HCT116 (cell line): Measurements from ENCODE around the gene RNF166. TPM values are rescaled to one million over a fixed set of nuclear protein-coding genes. Genes with fewer than 3 reads are reported as not detected.

Source experiments
- ATAC-seq: fragments of 200-7000 bp; cut with Tn5 transposase; 2 replicates; pipeline ENCODE4 v1.9.1; 2020; ENCODE audit warnings: mild to moderate bottlenecking, moderate library complexity
- BruUV-seq: library from RNA; stranded (reverse); fragments of 400-500 nt; replicated peaks from 2 replicates; lab custom pipeline; 2021; lab: Mats Ljungman, UMichigan
- CTCF ChIA-PET: fragments of 300-600 bp; sonication (Branson Sonifier 250); formaldehyde crosslinking; loops from one replicate; lab custom pipeline; 2021; ENCODE audit warnings: antibody characterized with exemption; lab: Charles Lee
- POLR2A ChIA-PET: fragments of 300-600, 350-600 bp; sonication (Branson Sonifier 250); formaldehyde crosslinking; loops from one replicate; lab custom pipeline; 2021; ENCODE audit warnings: antibody characterized with exemption; lab: Charles Lee
- RAD21 ChIA-PET, 2 experiments: fragments of 300-600 bp; sonication (Branson Sonifier 250); formaldehyde crosslinking; loops; one replicate each; lab custom pipeline; 2023; ENCODE audit warnings: low total read pairs in 2 of 2; ENCODE audit not compliant: uncharacterized antibody in 2 of 2, unreplicated experiment in 2 of 2, low non-redundant PET in 1 of 2; lab: Charles Lee
- DNase-seq: peaks from one replicate; pipeline ENCODE4 v3.0.0-alpha.2; 2010; ENCODE audit warnings: low read depth, low spot score
- H2AFZ ChIP-seq: fragments of 200-600 bp; shearing (Covaris generic), sonication (generic); 2 replicates; pipeline ENCODE4 v1.6.1; 2017; ENCODE audit warnings: low read depth, mixed run types, mixed read lengths, antibody characterized with exemption, low read length; ENCODE audit not compliant: poor library complexity, severe bottlenecking
- H3K27ac ChIP-seq: 2 replicates; pipeline ENCODE4 v1.5.1; 2012; ENCODE audit warnings: low read depth, low read length
- H3K27me3 ChIP-seq: fragments of 200-600 bp; sonication (generic); 2 replicates; pipeline ENCODE4 v1.6.1; 2016; ENCODE audit warnings: mixed run types, low read length, mixed read lengths; ENCODE audit not compliant: insufficient read depth
- H3K36me3 ChIP-seq, 2 experiments: fragments of 200-500 bp in 1 of 2; fragments of 200-600 bp in 1 of 2; sonication (Bioruptor generic) in 1 of 2; sonication (generic) in 1 of 2; 2 replicates each; pipeline versions ENCODE4 v1.5.1 to v1.6.1; 2014 to 2016; ENCODE audit warnings: low read length in 2 of 2, inconsistent platforms in 1 of 2, mixed read lengths in 1 of 2, mixed run types in 1 of 2; ENCODE audit not compliant: insufficient read depth in 2 of 2, control insufficient read depth in 1 of 2
- H3K4me1 ChIP-seq, 2 experiments: fragments of 200-600 bp in 1 of 2; sonication (generic) in 1 of 2; 2 replicates each; pipeline versions ENCODE4 v1.5.1 to v1.6.1; 2012 to 2017; ENCODE audit warnings: low read length in 2 of 2, inconsistent platforms in 1 of 2, mild to moderate bottlenecking in 1 of 2, mixed read lengths in 1 of 2, mixed run types in 1 of 2, moderate library complexity in 1 of 2; ENCODE audit not compliant: insufficient read depth in 2 of 2, control insufficient read depth in 1 of 2
- H3K4me2 ChIP-seq: fragments of 200-600 bp; sonication (generic); 2 replicates; pipeline ENCODE4 v1.6.1; 2017; ENCODE audit warnings: mixed run types, low read length, mixed read lengths
- H3K4me3 ChIP-seq, 2 experiments: fragments of 200-600 bp in 1 of 2; sonication (generic) in 1 of 2; replicated peaks in 1 of 2; 2 replicates each; pipeline ENCODE4 v1.5.1; 2011 to 2016; ENCODE audit warnings: low read length in 2 of 2, control low read depth in 1 of 2, low read depth in 1 of 2, mild to moderate bottlenecking in 1 of 2, mixed read lengths in 1 of 2, mixed run types in 1 of 2
- H3K79me2 ChIP-seq: fragments of 200-600 bp; sonication (generic); 2 replicates; pipeline ENCODE4 v1.6.1; 2017; ENCODE audit warnings: mild to moderate bottlenecking, mixed run types, low read length, moderate library complexity, mixed read lengths; ENCODE audit not compliant: insufficient read depth
- H3K9ac ChIP-seq: fragments of 200-600 bp; sonication (generic); 2 replicates; pipeline ENCODE4 v1.6.1; 2016; ENCODE audit warnings: low read length, mixed read lengths
- H3K9me2 ChIP-seq: fragments of 200-600 bp; sonication (generic), shearing (Covaris generic); 2 replicates; pipeline ENCODE4 v1.6.1; 2017; ENCODE audit warnings: mixed run types, mild to moderate bottlenecking, moderate library complexity; ENCODE audit not compliant: insufficient read depth
- H3K9me3 ChIP-seq, 2 experiments: fragments of 200-500 bp in 1 of 2; fragments of 200-600 bp in 1 of 2; sonication (Bioruptor generic) in 1 of 2; sonication (generic) in 1 of 2; 2 replicates each; pipeline ENCODE4 v1.6.1; 2014 to 2017; ENCODE audit warnings: low read length in 2 of 2, mixed read lengths in 2 of 2, inconsistent platforms in 1 of 2, low read depth in 1 of 2, mild to moderate bottlenecking in 1 of 2, mixed run types in 1 of 2, moderate library complexity in 1 of 2; ENCODE audit not compliant: control insufficient read depth in 1 of 2, insufficient read depth in 1 of 2
- H4K20me1 ChIP-seq: fragments of 200-600 bp; sonication (generic), shearing (Covaris generic); 2 replicates; pipeline ENCODE4 v1.6.1; 2017; ENCODE audit warnings: mixed run types, mild to moderate bottlenecking, moderate library complexity; ENCODE audit not compliant: insufficient read depth
- CTCF ChIP-seq, 3 experiments: fragments of 200-600 bp in 1 of 3; sonication (generic) in 1 of 3; IDR thresholded peaks in 2 of 3; conservative IDR thresholded peaks in 1 of 3; 2 replicates each; pipeline ENCODE4 v1.5.1; 2012 to 2017; ENCODE audit warnings: low read depth in 2 of 3, low read length in 2 of 3, antibody characterized with exemption in 1 of 3, borderline replicate concordance in 1 of 3, control low read depth in 1 of 3, mild to moderate bottlenecking in 1 of 3, mixed read lengths in 1 of 3, mixed run types in 1 of 3, moderate library complexity in 1 of 3; ENCODE audit not compliant: insufficient read depth in 1 of 3
- JUND ChIP-seq: IDR thresholded peaks from 2 replicates; pipeline ENCODE4 v1.6.1; 2012
- MAX ChIP-seq: IDR thresholded peaks from 2 replicates; pipeline ENCODE4 v1.6.1; 2012
- RAD21 ChIP-seq: IDR thresholded peaks from 2 replicates; pipeline ENCODE4 v1.6.1; 2012; ENCODE audit warnings: low read depth, mild to moderate bottlenecking
- SP1 ChIP-seq: IDR thresholded peaks from 2 replicates; pipeline ENCODE4 v1.6.1; 2012; ENCODE audit warnings: low read depth
- TCF7L2 ChIP-seq: IDR thresholded peaks from 2 replicates; pipeline ENCODE4 v1.7.0; 2011; ENCODE audit warnings: borderline replicate concordance, inconsistent platforms; ENCODE audit not compliant: insufficient read depth, insufficient read length; ENCODE audit errors: extremely low read depth
- ZFX ChIP-seq: fragments of 450-650 bp; IDR thresholded peaks from 2 replicates; pipeline ENCODE4 v1.6.1; 2017
- intact Hi-C: fragments of 100-400 bp; cut with micrococcal nuclease; formaldehyde crosslinking; loops from 2 replicates; pipeline ENCODE4 v1.10.0; 2022
- total RNA-seq: library from RNA; stranded (reverse); gene quantifications from one replicate; pipeline ENCODE4 v1.2.1, GENCODE V29; 2021; ENCODE audit not compliant: unreplicated experiment
- TF ChIP-seq, protein P1 (sequence below): IDR thresholded peaks from 2 replicates; pipeline ENCODE4 v1.6.1; 2012

RNF166 gene
- total RNA-seq, 1 experiment from 2014 or later: 39.4 TPM

- Histone ChIP-seq H3K79me2 (peaks cover 82% of the 10 kb centered on the region), H4K20me1 (peaks cover 9% of the 10 kb centered on the region; the same call in 1 of the 2 replicates), H3K4me2 (no peak overlapping the region), H3K9me3 (no peaks in the 10 kb centered on the region), H2AFZ (no peak overlapping the region), H3K36me3 (peaks cover 2 to 18% of the 10 kb centered on the region in 2 experiments; a peak in 2 of 4 replicates), H3K9me2 (no peaks in the 10 kb centered on the region), H3K9ac (no peak overlapping the region), H3K27ac (no peak overlapping the region; the same call in 1 of the 2 replicates), H3K4me3 (no peak overlapping the region), H3K4me1 (peaks cover 0 to 14% of the 10 kb centered on the region in 2 experiments; a peak in 2 of 4 replicates), H3K27me3 (no peaks in the 10 kb centered on the region)
- DNase-seq: no peak
- intact Hi-C loops: no loop called here
- BruUV-seq: TSS peak; percentile 51
- CTCF ChIA-PET: interaction anchor here (0.7 to 4.7 kb wide), 2 partner anchors 11 to 765 kb away, joined by 4 to 30 read pairs; no protein-coding TSS in a partner anchor
- POLR2A ChIA-PET: interaction anchor here (1.1 kb wide), 1 partner anchor 34 kb away, joined by 3 read pairs; no protein-coding TSS in a partner anchor
- RAD21 ChIA-PET: no interaction called here
- no peak for ATAC-seq
- TF ChIP-seq JUND (no peak), TCF7L2 (no peak), SP1 (no peak), RAD21 (no peak), CTCF (IDR thresholded peaks at IDR 0.05 in 2 of 3, conservative IDR thresholded peaks at IDR 0.05 in 1 of 3; ENCODE audit: borderline replicate concordance in 1 of 3, insufficient read depth in 1 of 3, low read depth in 2 of 3, low read length in 2 of 3) (no peak), ZFX (no peak), MAX (no peak)
- TF ChIP-seq, protein P1, sequence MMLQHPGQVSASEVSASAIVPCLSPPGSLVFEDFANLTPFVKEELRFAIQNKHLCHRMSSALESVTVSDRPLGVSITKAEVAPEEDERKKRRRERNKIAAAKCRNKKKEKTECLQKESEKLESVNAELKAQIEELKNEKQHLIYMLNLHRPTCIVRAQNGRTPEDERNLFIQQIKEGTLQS: no peak
These were observed 42.2 kb upstream of the RNF166 start for GRCh38 chr16:88748364-88748763.
